GM21447 (cell line): ENCODE measurements around the gene TRNP1.

Source experiments
- ATAC-seq: cut with Tn5 transposase; IDR thresholded peaks from one replicate; pipeline ENCODE4 v1.9.1; 2021; ENCODE audit not compliant: unreplicated experiment

TRNP1 gene

DNA sequence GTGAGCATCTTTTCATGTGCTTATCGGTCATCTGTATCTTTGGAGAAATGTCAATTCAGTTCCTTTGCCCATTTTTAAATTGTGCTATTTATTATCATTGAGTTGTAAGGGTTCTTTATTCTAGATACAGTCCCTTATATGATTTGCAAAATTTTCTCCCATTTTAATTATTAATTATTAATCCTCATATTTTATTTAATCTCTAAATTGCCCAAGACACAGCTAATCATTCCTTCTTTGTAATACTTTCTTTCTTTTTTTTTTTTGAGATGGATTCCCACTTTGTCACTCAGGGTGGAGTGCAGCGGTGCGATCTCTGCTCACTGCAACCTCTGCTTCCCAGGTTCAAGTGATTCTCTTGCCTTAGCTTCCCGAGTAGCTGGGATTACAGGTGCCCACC is 32.2 kb downstream of the TRNP1 start:
- no peak for ATAC-seq

DNA sequence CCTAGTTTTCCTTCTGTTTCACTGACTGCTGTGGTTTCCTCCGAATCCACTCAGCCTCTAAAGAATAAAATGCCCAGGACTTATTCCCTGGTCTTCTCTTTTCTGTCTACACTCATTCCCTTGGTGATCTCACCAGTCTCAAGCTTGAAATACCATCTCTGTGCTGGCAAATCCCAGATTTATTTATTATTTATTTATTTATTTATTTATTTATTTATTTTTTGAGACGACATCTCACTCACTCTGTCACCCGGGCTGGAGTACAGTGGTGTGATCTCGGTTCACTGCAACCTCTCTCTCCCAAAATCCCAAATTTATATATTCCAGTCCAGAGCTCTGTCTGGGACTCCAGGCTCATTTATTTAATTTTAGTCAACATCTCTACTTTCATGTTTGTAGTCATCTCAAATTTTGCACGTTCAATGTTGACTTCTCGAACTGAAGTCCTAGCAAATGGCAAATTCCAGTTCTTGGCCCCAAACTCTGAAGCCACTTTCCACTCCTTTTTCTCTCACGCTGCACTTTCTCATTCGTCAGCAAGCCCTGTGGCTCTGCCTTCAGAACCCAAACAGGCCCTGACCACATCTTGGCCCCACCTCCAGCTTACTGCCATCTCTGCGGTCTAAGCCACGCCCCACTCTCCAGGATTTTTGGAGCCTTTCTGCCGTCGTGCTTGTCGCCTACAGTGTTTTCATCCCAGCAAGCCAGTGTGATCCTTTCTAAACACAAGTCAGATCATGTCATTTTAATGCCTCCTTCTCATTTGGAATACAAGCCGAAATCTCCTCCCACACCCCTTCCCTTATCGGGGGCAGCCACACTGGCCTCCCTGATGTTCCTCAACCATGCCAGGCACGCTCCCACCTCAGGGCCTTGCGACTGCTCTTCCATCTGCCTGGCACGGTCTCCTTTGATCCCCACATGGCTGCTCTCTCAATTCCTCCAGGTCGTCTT is 33.4 kb downstream of the TRNP1 start:
- no peak for ATAC-seq

DNA sequence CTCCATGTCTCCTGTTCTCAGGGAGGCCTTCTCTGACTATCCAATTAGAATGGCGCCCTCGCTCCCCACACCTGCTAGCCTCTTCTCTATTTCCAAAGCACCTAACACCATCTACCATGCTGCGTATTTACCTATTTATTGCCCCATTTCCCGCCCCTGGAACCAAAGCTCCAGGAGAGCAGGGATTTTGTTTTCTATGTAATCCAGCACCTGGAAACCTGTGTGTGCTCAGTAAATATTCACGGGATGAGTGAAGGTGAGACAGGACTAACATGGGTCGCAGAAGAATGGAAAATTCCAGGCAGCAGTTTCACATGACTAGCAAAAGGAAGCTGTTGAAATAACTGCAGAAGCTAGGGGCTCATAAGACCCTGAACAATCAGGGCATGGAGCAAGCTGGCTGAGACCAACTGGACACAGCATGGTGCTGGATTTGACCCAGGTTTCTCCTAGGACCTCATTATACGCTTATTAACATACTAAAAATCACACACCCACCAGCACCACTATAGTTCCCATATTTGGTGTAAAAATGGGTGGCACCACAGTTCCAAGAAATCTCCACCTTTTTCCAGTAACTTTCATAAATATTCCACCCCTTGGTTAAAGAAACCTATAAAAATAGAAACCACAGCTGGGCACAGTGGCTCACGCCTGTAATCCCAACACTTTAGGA is 34.2 kb downstream of the TRNP1 start:
- no peak for ATAC-seq

DNA sequence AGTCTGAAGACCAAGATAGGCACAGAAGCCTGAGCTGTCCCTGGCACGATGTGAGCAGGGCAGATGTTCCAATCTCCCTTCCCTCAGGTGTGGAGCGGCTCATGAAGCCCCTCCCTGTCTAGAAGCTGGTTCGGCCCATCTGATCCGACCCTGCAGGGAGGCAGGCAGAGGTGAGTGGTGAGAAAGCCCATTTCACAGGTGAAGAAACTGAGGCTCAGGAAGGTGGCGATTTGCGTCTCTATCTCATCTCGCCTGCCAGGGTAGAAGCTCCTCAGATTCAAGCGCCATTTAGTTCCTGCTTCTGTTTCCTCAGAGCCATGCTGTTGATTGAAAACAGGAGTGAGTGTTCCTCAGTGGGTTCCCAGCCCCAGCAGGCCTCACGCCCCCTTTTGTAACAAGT is 36.0 kb downstream of the TRNP1 start:
- no peak for ATAC-seq

DNA sequence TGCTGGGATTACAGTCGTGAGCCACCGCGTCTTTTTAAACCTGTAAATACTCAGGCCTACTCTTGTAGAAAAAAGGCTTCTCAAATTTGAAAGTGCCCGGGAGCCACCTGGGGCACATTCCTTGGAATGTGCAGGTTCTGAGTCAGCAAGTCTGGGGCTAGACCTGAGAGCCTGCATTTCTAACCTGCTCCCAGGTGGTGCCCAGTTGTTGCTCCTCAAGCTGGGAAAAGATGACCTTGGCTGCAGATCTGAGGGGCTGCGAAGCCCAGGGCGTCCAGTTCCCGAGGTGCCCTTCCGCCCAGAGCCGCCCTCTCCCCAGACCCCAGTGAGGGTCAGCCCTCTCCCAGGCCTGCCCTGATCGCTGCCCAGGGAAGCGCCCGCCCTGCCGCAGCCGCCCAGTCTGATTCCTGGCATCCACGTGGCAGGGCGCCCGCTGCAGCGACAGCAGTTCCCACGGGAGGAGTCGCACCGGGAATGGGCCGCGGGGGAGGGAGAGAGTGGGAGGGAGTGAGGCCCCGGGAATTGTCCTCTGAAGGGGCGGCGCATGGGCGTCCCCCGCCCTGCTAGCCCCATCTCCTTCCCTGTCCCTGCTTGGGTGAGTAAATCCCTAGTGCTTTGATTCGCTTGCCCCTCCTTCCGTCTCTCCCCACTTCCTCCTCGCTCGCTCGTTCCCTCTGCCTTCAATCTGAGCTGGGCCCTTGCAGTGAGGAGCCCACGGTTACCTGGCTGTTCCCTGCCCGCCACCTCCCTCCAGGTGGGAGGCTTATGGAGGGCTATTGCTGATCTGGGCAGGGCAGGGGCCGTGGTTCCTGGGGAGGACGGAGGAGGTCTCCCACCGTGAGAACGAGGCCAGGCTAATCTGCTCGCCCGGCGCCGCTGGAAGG is 38.0 kb downstream of the TRNP1 start:
- ATAC-seq: no peak

DNA sequence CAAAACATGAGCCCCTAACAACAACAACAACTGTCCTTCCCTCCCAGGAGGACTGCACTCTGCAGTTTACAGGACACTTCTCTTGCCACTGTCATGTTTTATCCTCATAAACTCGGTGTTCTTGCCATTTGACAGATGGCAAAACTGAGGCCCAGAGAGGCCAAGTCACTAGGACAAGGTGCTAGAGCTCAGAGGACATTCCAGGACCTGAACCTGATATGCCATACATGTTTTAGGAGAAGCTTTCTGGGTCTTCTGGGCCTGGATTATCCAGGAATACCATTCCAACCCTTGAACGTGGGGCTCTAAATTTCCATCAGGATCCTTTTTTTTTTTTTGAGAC is 38.6 kb downstream of the TRNP1 start:
- no peak for ATAC-seq

DNA sequence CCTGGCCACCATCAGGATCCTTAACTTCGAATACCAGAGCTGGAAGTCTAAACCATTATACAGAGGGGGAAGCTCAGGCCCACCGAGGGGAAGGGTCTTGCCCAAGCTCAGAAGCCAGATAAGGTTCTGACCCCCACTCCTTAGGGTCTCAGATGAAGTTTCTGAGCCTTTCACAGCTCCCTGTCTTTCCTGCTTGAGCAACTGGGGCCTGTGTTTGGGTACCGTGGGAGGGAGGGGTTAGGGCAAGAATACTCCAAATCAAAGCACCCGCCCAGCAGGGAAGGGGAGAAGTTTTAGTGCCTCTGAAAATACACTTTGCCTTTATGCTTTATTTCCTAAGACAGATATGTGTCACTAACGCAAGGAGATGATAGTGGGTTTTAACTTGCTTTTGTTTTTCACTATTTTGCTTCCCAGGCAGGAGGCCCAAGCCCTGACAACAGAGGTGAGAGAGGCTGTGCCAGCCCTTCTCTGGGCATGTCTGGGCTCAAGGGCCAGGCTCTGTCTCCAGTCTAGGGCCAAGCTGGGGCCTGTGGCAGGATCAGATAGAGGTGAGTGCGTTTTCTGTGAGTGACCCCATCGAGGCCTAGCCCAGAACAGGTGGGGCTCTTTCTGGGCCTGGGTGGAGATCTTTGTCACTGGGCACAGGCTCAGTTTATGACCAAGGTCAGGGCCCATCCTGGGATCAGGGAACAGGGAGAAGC is 39.7 kb downstream of the TRNP1 start:
- no peak for ATAC-seq

DNA sequence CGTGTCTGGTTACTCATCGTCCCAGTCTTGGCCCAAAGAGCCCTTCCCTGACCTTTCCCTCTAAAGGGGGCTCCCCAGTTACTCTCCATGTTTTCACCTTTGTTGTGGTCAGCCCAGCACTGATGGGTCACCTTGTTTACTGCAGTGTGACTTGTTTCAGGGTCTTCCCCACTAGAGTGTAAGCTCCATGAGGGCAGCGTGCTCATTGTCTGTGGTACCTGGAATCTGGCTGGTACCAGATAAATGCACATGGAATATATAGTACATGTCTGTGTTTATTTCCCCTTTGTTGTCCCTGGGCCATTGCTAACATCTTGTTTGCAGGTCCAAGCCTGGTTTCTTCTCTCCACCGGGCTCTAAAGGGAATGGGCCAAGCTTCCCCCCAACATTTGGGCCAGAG is 41.9 kb downstream of the TRNP1 start:
- ATAC-seq: no peak

DNA sequence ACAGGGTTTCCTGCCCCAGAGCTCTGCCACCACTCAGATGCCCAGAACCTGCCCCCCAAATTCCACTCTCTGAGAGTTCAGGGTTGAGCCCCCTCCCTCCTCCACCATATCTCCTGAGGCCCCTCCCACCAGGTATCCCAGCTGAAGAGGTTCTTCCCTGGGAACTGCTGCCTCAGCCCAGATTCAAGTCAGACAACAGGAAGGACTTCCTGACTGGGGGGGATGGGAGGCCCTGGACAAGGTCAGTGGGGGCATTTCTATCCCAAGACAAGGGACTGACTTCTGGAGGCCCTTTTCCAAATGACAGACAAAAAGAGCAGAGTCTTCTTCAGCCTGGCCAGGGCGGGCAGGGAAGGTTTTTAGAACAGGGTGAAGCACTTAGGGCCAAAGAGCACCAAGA is 43.2 kb downstream of the TRNP1 start:
- no peak for ATAC-seq

DNA sequence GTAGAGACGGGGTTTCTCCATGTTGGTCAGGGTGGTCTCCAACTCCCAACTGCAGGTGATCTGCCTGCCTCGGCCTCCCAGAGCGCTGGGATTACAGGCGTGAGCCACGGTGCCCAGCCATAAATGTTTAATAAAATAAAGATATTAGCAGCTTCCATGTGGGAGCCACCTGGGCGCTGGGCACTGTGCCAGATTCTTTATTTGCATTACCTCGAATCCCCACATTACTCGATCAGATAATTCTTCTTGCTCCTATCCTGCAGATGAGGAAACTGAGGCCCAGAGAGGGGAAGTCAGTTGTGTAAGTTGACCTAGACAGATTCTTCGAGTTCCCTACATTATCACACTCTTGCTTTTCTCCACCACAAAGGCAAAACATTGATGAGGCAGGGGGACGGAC is 44.0 kb downstream of the TRNP1 start:
- no peak for ATAC-seq

DNA sequence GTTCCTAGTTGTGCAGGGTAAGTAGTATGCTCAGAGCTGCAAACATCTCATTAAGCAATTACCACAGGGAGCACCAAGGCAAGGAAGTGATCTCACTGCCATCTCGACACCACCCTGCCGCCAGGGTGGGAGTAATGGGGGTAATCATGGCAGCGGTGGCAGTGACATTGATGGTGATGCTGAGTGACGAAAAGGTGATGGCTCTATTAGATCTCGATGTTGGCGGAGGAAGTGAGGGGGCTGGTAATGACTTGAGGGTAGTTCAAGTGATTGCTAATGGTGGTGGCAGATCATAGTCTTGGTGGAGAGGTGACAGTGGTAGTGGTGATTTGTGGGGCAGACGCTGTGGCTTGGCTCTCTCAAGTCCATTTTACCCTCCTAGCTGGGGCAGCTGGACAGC is 44.5 kb downstream of the TRNP1 start:
- ATAC-seq: no peak

DNA sequence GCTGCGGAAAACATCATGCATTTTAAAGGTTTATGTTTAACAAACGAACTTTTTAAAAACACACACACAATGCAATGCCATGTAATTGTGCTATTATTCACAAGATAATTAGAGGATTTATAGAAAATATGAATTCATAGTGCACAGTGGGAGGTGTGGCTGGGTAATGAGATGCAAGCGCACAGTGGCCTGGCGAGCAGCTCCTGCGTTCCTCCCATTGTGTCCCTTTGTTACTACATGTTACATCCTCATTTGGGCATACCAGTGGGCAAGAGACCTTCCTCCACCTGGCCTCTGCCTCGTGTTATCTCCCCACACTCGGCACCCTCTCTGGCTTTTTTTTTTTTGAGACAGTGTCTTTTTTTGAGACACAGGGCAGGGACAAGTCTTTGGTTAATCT is 49.2 kb downstream of the TRNP1 start:
- ATAC-seq: no peak

DNA sequence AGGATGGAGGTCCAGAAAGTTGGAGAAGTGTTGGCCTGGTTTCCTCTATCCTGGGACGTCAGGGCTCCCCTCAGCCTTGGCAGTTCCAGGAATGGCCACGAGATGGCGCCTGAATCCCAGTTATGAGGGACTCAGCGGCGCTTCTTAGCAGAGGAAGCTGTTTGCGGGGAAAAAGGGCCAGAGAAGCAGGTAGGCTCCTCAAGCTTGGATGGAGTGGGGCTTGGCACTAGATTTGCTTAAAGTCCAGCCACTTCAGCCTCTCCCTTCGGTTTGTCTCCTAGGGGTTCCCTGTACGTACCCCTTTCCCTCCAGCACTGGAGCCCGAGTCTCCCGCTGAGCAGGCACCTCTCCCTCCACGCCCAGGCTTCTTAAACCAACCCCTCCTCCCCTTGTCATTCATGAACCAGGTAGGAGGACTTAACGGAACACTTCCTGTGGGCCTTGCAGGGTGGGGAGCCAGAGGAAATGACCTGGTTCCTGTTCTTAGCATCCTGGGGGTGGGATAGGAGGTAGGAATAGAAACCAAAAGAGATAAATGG is 51.2 kb downstream of the TRNP1 start:
- peak; percentile 66 for ATAC-seq

DNA sequence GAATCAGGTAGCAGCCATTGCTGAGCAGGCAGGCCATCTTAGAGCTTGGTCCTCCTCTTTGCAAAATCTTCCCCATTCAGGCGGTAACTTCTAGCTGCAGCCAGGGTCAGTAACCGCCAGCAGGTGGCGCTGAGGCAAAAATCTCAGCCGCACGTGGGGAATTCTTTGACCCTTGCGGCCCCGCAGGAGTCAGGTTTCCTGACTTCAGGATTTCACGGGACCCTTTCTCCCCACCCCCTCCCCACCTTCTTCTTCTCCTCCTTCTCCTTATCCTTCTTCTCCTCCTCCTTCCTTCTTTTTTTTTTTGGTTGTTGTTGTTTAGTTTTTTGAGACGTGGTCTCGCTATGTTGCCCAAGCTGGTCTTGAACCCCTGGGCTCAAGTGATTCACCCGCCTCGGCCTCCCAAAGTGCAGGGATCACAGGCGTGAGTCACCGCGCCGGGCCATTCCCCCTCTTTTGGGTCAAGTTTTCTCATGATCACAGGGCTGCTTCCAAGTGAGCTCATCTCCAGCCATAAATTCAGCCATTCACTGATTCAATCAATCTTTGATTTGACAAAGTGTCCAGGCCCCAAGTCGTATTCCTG is 52.6 kb downstream of the TRNP1 start:
- ATAC-seq: no peak

DNA sequence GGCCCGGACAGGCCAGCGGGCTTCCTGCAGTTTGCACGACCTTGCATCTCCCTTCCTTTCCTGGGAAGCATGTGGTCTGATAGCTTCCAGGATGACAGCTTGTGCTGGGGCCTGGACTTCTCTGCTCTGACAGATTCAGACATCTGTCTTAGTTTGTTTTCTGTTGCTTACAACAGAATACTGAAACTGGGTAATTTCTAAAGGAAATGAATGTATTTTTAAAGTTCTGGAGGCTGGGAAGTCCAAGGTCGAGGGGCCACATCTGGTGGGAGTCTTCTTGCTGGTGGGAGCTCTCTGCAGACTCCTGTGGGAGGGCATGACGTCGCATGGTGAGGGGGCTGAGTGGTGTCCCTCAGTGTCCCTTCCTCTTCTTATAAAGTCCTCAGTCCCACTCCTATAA is 54.4 kb downstream of the TRNP1 start:
- no peak for ATAC-seq

DNA sequence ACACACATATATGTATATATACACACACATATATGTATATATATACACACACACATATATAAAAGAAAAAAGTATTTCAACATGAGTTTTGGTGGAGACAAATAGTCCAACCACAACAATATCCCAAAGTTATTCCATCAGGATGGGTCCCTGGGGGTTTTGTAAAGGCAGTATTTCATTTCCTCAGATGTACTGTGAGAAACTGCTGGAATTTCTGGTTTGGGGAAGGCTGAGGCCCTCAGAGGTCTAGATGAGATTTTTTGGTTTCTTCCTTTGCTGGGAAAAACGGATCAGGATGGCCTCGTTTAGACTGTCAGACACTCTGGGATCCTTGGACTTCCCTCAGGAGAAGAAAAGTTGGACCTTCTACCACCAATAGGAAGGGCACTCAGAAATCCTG is 55.6 kb downstream of the TRNP1 start:
- ATAC-seq: no peak

DNA sequence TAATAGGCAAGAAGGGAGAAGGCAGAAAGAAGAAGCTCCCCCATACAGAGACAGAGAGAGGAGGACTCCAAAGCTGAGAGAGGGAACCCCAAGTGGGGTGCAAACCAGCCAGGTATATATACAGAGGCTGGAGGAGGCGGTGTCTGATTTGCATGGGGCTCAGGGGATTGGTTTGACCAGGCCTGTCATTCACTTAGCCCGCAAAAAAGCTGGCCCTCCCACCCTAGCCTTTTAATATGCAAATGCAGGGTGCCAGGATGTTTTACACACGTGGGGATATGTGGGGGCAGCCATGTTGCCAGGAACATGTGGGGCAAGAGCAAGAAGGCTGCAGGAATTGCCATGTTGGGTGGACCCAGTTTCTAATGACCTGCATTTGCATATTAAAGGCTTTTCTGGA is 56.1 kb downstream of the TRNP1 start:
- ATAC-seq: no peak
